Skeletal muscle cell (primary cell): Measurements from ENCODE around the gene TMEM95.

Source experiments
- DNase-seq: peaks from one replicate; pipeline ENCODE4 v3.0.0-alpha.2; 2010; ENCODE audit warnings: low read depth
- H3K4me3 ChIP-seq: 2 replicates; pipeline ENCODE4 v1.5.1; 2011; ENCODE audit warnings: low read depth, mild to moderate bottlenecking, control low read depth, low read length, moderate library complexity

The TMEM95 gene

GRCh38 chr17:7394452-7395191, 39.7 kb downstream of the TMEM95 start, which contains the start of gene PLSCR3:
Gene PLSCR3 (minus strand): TSS chr17:7394525. CDS start chr17:7394110, 415 bp downstream.
- peak within 1 kb of the TSS; percentile 74 for H3K4me3 ChIP-seq
- DNase-seq: peak; percentile 60

- H3K4me3 ChIP-seq: no peak overlapping the region
- DNase-seq: no peak
Measured at GRCh38 chr17:7396147-7396546, 41.2 kb downstream of the TMEM95 start.

GRCh38 chr17:7398612-7399011, 43.7 kb downstream of the TMEM95 start:
- H3K4me3 ChIP-seq: no peak overlapping the region
- DNase-seq: no peak

- no peak for DNase-seq
- H3K4me3 ChIP-seq: peak overlapping the region; percentile 82
Measured at GRCh38 chr17:7403043-7403726, 48.2 kb downstream of the TMEM95 start.

GRCh38 chr17:7403727-7403976, 48.7 kb downstream of the TMEM95 start:
- no peak for DNase-seq
- peak overlapping the region; percentile 82 for H3K4me3 ChIP-seq

GRCh38 chr17:7403977-7404736, 49.2 kb downstream of the TMEM95 start, which contains the start of gene TMEM256:
Gene TMEM256 (minus strand): TSS chr17:7404097. CDS start chr17:7404084, 13 bp downstream.
- peak; percentile 98 for DNase-seq
- peak within 1 kb of the TSS; percentile 82 for H3K4me3 ChIP-seq

- no peak for DNase-seq
Measured at GRCh38 chr17:7404737-7405349, 49.9 kb downstream of the TMEM95 start.

GRCh38 chr17:7405350-7406234, 50.6 kb downstream of the TMEM95 start:
- peak overlapping the region; percentile 82 for H3K4me3 ChIP-seq
- DNase-seq: no peak

More at GRCh38 chr17:7404737-7405349, 49.9 kb downstream of the TMEM95 start:
- peak overlapping the region; percentile 82 for H3K4me3 ChIP-seq

GRCh38 chr17:7406235-7406825, 51.4 kb downstream of the TMEM95 start:
- DNase-seq: no peak
- H3K4me3 ChIP-seq: peak overlapping the region; percentile 82
